Spleen (tissue), 7 donors: Measurements from ENCODE around the gene THOC6.
A peak's percentile ranks its signal among the peaks of the same experiment; 100 is the strongest.

Experiments
- CTCF ChIP-seq, 11 experiments: fragments of 200-600 bp in 7 of 11; fragments of 450-650 bp in 4 of 11; sonication (generic) in 4 of 11; IDR thresholded peaks in 8 of 11; conservative IDR thresholded peaks in 3 of 11; 1 replicate in 7 of 11; 2 replicates in 4 of 11; pipeline versions ENCODE4 v1.4.0 to v1.8.0; 2016 to 2021; ENCODE audit warnings: antibody characterized with exemption in 11 of 11, inconsistent platforms in 4 of 11, mild to moderate bottlenecking in 1 of 11
- POLR2A ChIP-seq, 3 donors: fragments of 450-650 bp; IDR thresholded peaks; one replicate each; pipeline ENCODE4 v1.5.1; 2017; ENCODE audit warnings: antibody characterized with exemption in 3 of 3, mild to moderate bottlenecking in 1 of 3
- POLR2AphosphoS5 ChIP-seq, 3 donors: sonication (generic); formaldehyde crosslinking; IDR thresholded peaks; one replicate each; pipeline ENCODE4 v1.5.1; 2017; ENCODE audit warnings: antibody characterized with exemption in 3 of 3
- donor health status: DM: no; HTN: no; CAD: no; lungs with moderate emphysema.
- donor health status: DM: no; HTN: no; CAD: no.
- donor health status: DM: no; HTN: no; CAD: no.

- TF ChIP-seq CTCF (IDR thresholded peaks at IDR 0.05 in 8 of 11, conservative IDR thresholded peaks at IDR 0.05 in 3 of 11) (peak in 2 of 11 experiments; percentile 1 to 8), POLR2AphosphoS5 (IDR thresholded peaks at IDR 0.05) (peak in 1 of 3 donors; percentile 60), POLR2A (IDR thresholded peaks at IDR 0.05) (no peak)
Observed at GRCh38 chr16:3020604-3021448, 3.0 kb upstream of the THOC6 start.
